Peyer's patch (tissue), 4 donors: ENCODE data around the gene MYBPC3.

ENCODE experiments used
- CTCF ChIP-seq, 6 experiments: fragments of 450-650 bp in 4 of 6; fragments of 200-600 bp in 2 of 6; sonication (generic) in 1 of 6; IDR thresholded peaks; one replicate each; pipeline ENCODE4 v1.5.1; 2017 to 2019; ENCODE audit warnings: antibody characterized with exemption in 6 of 6, mild to moderate bottlenecking in 3 of 6, moderate library complexity in 1 of 6
- POLR2A ChIP-seq, 2 donors: fragments of 450-650 bp; IDR thresholded peaks; one replicate each; pipeline ENCODE4 v1.5.1; 2017; ENCODE audit warnings: antibody characterized with exemption in 2 of 2, mild to moderate bottlenecking in 2 of 2, moderate library complexity in 2 of 2

GRCh38 chr11:47349521-47350095 is 2.9 kb downstream of the MYBPC3 start:
- TF ChIP-seq POLR2A (IDR thresholded peaks at IDR 0.05) (no peak), CTCF (IDR thresholded peaks at IDR 0.05) (no peak)
